HG03354 (cell line): Measurements from ENCODE around the gene PTPRN2.

ENCODE experiments used
- ATAC-seq: cut with Tn5 transposase; IDR thresholded peaks from one replicate; pipeline ENCODE4 v1.9.1; 2021; ENCODE audit warnings: mild to moderate bottlenecking; ENCODE audit not compliant: unreplicated experiment, poor library complexity, severe bottlenecking

PTPRN2 gene

DNA sequence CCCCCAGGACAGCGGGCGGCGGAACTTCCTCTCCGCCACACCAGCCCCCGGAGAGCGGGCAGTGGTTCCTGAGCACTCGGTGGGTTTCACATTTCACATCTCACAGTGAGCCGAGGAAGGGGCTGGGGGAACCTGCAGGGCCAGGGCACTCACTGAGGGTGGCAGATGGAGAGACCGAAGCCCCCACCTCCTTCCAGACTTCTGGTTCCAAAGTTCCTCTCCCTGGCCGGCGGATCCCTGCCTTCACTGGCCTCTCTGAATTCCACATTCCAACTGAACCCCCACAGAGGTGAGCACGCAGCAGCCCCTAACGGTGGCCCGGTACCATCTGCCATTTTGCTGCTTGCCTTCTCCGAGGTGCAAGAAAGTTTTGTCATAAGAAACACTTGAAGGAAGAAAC, 461.0 kb downstream of the PTPRN2 start:
- ATAC-seq = no peak

GRCh38 chr7:158125721-158126120, 461.9 kb downstream of the PTPRN2 start:
- ATAC-seq = no peak

DNA sequence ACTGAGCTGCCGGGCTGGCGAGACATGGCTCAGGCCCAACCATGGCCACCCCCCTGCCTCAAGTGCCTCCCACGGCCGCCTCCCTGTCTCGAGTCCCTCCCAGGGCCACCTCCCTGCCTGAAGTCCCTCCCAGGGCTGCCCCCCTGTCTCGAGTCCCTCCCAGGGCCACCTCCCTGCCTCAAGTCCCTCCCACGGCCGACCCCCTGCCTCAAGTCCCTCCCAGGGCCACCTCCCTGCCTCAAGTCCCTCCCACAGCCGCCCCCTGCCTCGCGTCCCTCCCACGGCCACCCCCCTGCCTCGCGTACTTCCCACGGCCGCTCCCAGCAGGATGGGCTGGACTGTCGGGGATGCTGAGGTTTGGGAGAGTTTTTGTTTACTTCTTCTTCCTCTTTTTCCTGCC, 462.5 kb downstream of the PTPRN2 start:
- no peak for ATAC-seq

DNA sequence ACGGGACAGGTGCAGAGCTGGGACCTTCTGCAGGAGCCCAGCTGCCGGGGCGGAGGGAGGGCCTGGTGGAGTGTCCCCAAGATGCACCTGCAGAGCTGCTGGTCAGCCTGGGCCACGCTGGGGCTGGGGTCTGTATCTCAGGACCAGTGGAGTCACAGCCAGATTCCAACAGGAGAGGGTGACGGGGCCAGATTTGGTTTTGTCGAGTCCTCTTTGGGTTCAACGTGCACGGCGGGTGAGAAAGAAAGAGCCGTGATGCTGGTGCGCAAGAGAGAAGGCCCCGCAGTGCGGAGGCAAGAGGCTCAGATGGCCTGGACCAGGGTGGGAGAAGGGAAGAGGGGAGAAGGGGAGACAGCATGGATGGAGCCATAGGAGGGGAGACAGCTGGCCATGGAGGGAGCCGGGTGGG, 462.9 kb downstream of the PTPRN2 start:
- no peak for ATAC-seq

GRCh38 chr7:158123753-158124152, 463.9 kb downstream of the PTPRN2 start:
- no peak for ATAC-seq

GRCh38 chr7:158123214-158123613, 464.4 kb downstream of the PTPRN2 start:
- no peak for ATAC-seq

DNA sequence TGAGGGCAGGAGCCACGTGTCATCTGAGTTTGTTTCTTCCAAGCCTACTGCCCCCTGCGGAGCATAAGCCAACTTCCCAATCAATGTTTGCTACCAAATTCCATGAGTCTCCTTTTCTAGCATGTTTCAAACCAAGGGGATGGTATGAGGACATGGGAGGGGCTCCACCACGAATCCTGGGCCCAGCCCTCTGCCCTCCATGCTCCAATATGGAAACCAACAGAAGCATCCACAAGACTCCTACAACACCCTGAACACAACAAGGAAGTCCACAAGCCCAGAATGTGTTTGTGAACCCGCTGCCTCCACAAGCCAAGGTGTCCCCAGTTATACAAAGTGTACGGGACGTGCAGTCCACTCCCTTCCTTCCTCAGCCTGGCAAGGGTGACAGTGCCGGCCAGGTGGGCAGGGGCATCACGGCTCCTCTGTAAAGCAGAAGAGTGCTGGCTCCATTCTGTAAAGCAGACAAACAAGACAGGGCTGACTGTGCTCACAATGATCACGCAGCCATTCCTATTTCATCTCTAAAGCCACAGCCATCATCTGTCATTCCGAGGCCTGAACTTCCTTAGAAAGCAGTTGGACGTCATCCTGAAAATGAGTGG, 466.1 kb downstream of the PTPRN2 start:
- ATAC-seq = no peak

GRCh38 chr7:158120716-158121115, 466.9 kb downstream of the PTPRN2 start:
- no peak for ATAC-seq

- no peak for ATAC-seq
These were observed 467.3 kb downstream of the PTPRN2 start for GRCh38 chr7:158120316-158120715.

DNA sequence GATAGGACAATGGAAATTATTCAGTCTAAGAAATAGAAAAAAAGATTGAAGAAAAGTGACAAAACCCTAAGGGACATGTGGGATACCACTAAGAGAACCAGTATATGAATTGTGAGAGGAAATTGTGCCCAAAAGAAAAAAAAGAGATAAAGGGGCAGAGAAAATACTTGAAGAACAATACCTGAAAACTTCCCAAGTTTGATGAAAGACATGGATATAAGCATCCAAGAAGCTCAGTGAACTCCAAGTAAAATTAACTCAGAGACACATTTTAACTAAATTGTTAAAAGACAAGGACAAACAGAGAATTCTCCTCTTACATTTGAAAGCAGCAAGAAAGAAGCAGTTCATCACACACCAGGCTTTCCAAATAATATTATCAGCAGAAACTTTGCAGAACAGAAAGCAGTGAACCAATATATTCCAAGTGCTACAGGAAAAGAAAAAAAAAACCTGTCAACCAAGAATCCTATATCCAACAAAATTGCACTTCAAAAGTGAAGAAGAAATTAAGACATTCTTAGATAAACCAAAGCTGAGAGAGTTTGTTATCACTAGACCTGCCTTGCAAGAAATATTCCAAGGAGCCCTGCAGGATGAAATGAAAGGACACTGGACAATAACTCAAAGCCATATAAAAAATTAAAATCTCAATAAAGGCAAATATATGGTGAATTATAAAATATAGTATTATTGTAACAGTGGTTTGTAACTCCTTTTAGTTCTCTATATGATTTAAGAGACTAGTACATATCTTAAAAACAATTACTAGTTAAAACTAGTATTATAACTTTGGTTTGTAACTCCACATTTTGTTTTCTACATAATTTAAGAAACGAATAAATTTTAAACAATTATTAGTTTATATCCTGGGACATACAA, 470.0 kb downstream of the PTPRN2 start:
- no peak for ATAC-seq

DNA sequence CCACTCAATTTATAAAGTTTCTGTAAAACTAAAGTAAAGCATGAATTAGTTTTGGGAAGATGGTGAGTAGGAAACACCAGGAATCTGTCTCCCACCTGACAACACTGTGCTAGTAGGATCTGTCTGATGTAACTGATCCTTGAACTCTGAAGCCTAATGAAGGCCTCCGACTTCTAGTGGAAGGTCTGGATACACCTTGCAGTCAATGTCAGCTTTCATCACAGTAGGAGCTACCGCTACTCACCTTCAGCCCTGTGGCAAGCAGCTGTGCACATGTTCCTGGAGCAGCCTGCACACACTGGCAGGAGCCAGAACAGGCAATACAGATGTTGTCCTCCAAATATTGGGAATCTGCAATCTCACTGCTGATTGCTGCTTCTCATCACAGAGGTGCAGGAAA, 471.4 kb downstream of the PTPRN2 start:
- ATAC-seq = no peak

DNA sequence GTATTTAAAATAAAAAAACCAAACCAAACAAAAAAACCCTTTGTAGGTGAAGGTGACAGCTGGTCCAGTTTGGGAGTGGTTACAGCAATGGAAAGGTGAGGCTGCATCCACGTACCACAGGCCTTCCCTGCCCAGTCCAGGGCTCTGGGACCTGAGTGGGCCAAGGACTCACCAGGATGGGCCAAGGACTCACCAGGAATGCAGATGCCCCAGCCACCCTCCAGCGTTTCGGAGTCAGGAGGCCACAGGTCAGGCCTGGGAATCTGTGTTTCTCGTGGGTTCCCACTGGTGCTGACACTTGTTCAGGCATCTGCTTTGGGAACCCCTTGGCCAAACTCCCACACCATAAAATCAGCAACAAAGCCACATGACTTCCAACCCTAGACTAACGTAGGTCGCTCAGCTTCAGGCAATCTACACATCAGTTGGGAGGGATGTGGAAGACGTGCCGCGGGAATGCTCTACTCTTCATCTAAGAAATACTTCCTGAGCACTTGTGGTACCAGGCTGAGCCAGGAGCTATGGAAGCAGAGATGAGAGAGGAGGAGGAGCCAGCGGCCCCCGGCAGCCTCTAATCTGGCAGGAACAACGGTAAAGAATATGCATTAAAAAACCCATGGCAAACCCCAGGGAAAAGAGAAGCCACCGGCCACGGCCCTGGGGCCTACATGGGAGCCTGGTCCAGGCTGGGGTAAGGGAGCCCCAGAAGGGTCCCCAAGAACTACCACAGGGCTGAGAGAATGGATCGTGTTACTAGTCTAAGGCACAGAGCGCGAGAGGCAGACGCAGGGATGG, 473.4 kb downstream of the PTPRN2 start:
- ATAC-seq = no peak

- no peak for ATAC-seq
These were observed 474.1 kb downstream of the PTPRN2 start for GRCh38 chr7:158113321-158114025.

DNA sequence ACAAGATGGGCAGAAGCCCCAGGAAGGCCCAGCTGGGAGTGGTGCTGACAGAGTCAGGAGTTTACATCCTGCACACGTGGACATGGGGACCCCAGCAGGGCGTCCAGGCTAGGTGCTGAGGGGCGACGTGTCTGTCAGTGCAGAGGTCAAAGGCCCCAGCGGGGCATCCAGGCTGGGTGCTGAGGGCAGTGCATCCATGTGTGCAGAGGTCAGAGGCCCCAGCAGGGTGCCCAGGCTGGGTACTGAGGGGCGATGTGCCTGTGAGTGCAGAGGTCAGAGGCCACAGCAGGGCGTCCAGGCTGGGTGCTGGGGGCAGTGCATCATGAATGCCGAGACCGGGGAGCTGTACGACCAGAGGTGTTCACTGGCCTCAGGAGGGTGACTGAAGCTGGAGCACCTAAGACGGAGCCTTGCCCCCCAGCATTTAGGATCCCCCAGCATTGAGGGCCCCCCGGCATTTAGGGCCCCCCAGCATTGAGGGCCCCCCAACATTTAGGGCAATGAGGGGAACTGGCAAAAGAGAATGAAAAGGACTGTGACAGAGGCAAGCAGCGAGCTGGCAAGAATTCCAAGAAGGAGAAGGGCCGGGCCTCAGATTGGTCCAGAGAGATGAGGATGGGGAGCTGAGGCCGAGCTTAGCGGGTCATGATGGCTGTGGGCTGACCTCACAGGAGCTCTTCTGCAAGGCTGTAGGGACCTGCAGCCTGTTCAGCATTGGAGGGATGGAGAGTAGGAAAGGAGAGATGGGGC, 474.9 kb downstream of the PTPRN2 start:
- no peak for ATAC-seq

DNA sequence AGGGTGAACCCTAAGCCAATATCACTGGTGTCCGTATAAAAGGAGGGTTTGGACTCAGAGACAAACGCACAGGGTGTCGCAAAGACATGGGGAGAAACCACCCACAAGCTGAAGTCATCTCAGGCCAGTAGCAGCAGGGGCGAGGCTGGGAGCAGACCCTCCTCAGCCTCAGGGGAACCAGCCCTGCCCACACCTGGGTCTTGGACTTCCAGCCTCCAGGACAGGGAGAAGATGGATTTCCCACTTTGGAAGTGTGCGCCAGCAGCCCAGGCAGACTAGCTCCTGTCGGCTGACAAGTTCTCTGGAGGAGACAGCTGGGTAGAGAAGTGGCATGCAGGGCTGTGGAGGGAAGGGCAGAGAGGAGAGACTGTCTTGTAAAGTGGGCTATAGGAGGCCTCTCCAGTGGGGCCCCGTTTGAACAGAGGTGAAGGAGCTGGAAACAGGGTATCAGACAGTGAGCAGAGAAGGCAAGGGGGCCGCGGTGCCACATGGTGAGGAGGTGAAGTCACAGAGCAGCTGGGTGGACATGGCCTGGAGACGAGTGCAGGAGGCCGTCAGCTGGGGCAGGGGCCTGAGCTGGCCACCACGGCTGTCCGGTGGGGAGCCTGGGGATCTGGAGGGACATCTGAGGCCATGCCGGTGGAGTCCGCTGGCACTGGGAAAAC, 475.6 kb downstream of the PTPRN2 start:
- ATAC-seq = no peak

GRCh38 chr7:158111049-158111751, 476.4 kb downstream of the PTPRN2 start:
- no peak for ATAC-seq

DNA sequence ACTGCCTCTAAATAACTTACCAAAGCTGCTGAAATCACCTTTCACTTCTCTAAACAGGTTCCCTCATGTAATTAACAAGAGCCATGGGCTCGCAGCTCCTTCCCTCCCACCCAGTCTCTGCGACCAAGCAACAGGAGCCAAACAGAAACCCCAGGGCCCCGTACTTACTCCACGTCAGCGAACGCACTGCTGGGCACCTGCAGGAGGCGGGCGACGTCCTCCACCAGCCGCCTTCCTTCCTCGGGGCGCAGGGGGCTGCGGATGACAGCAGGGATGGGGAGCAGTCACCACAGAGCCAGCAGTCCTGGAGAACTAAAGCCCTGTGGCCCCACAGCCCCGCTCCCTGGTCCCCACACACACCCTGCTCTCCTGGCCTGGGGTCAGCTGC, 477.0 kb downstream of the PTPRN2 start:
- ATAC-seq = no peak

DNA sequence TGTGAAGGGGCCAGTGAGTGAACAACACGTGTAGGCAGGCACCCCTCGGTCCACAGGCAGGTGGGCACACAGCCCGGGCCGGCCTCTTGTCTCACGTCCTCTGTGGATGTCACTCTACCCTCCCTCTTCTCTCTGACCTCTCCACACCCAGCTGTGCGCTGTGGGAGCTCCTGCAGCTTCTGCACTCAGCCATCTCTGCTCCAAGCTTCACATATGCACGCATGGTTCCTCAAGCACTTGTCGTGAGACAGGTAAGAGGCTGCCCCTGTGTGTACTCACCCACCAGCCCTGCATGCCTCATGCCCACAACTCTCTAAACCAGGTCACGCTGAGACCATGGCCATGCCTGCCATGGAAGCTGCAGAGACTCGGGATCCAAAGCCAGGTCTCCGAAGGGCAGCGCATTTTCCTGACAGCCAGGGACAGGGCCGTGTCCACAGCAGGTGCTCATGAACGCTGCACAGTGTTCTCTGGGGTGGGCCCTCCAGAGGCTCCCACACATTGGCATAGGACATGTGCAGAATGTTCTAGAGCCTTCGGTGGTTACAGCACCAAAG, 477.5 kb downstream of the PTPRN2 start:
- ATAC-seq = no peak
